Natural killer cell (primary cell): ENCODE results near the gene HES1. TPM values are rescaled to one million over a fixed set of nuclear protein-coding genes. Genes with fewer than 3 reads are reported as not detected.

Experiments
- ATAC-seq, 3 donors: fragments of 150-1000 bp in 2 of 3; fragments of 200-7000 bp in 1 of 3; cut with Tn5 transposase; 1 replicate in 1 of 3; 2 replicates in 2 of 3; pipeline ENCODE4 v1.10.0; 2021; ENCODE audit warnings: mild to moderate bottlenecking in 2 of 3, moderate library complexity in 2 of 3
- DNase-seq, 2 donors: peaks; one replicate each; pipeline versions ENCODE4 v3.0.0 to v3.0.0-alpha.2; 2013 to 2021; ENCODE audit warnings: mixed read lengths in 1 of 2
- H3K27ac ChIP-seq: one replicate; pipeline ENCODE4 v1.5.1; 2013; ENCODE audit warnings: mild to moderate bottlenecking, low read length
- H3K27me3 ChIP-seq: one replicate; pipeline ENCODE4 v1.6.1; 2013; ENCODE audit warnings: low read length; ENCODE audit not compliant: control insufficient read depth, insufficient read depth
- H3K36me3 ChIP-seq: one replicate; pipeline ENCODE4 v1.6.1; 2013; ENCODE audit warnings: low read length; ENCODE audit not compliant: control insufficient read depth, insufficient read depth
- H3K4me1 ChIP-seq: one replicate; pipeline ENCODE4 v1.6.1; 2013; ENCODE audit warnings: low read length; ENCODE audit not compliant: control insufficient read depth, insufficient read depth
- H3K4me3 ChIP-seq: one replicate; pipeline ENCODE4 v1.5.1; 2013; ENCODE audit warnings: low read length
- H3K9me3 ChIP-seq: one replicate; pipeline ENCODE4 v1.6.1; 2013; ENCODE audit warnings: low read length; ENCODE audit not compliant: control insufficient read depth, insufficient read depth
- H3K27ac Mint-ChIP-seq, 2 donors: one replicate each; pipeline ENCODE4 v1.8.0; 2022; ENCODE audit warnings: mild to moderate bottlenecking in 2 of 2, mixed read lengths in 2 of 2, moderate library complexity in 1 of 2
- H3K27me3 Mint-ChIP-seq, 2 donors: one replicate each; pipeline ENCODE4 v1.8.0; 2022; ENCODE audit warnings: low read depth in 2 of 2, mixed read lengths in 2 of 2
- H3K36me3 Mint-ChIP-seq: one replicate; pipeline ENCODE4 v1.8.0; 2022; ENCODE audit warnings: mixed read lengths
- H3K4me1 Mint-ChIP-seq, 2 donors: one replicate each; pipeline ENCODE4 v1.8.0; 2022; ENCODE audit warnings: mixed read lengths in 2 of 2
- H3K4me3 Mint-ChIP-seq: one replicate; pipeline ENCODE4 v1.8.0; 2022; ENCODE audit warnings: mild to moderate bottlenecking, moderate library complexity, mixed read lengths
- H3K9me3 Mint-ChIP-seq, 2 donors: one replicate each; pipeline ENCODE4 v1.8.0; 2022; ENCODE audit warnings: mixed read lengths in 2 of 2
- WGBS: methylation state at CpG from one replicate; pipeline ENCODE4 v1.1.7; 2013; ENCODE audit warnings: missing lambda C conversion rate; ENCODE audit not compliant: insufficient coverage; 5-methylcytosine and 5-hydroxymethylcytosine counted together
- intact Hi-C: fragments of 100-400 bp; cut with micrococcal nuclease; formaldehyde crosslinking; loops from one replicate; pipeline ENCODE4 v1.14.2; 2022
- total RNA-seq, 4 donors: library from RNA; stranded (reverse); fragments of 120-200 nt in 1 of 4; gene quantifications; one replicate each; pipeline versions ENCODE4 v1.2.3 to v1.2.4, GENCODE V29; 2013 to 2022
- TF ChIP-seq, protein P1 (sequence below): fragments of 200-600 bp; IDR thresholded peaks from one replicate; pipeline ENCODE4 v1.8.0; 2022; ENCODE audit warnings: antibody characterized with exemption

HES1 gene
- total RNA-seq, 3 donors from 2014 or later (not counting 1 experiment from before 2014, with no cell fraction given) = 1.5 to 4.4 (median 2.2) TPM

DNA sequence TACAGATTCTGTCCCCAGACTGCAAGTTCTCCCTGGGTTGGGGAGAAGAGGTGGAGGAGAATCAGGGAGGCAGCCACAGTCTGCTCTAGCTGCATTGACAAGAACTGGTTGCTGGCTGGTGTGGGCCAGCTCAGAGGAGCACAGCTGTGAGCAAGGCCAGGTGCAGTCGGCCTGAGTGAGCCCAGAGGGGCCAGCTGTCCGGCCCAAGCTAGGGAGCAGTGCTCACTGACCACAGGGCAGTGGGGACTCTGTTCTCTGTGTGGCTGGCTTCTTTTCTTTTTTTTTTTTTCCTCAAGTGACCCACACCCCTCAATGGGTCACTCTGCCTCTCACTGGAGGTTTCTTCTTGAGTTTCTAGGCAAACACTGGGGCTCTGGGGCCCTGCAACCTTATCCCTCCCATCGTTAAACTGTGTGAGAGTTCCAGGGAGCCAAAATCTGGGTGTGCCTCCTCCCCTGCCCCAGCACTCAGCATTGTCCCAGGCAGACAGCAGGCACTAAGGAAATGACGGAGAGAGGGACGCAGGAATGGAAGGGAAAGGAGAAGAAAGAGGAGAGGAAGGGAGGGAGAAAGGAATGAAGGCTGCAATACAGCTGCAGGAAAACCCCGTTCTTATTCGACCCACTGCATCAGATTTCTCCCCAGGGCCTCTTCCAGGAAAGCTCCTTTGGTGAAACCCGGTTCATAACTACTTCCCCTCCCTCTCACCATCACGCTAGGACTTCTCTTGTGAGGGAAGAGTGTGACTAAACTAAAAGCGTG is 37.7 kb upstream of the HES1 start:
- Histone ChIP-seq H3K27ac (no peak overlapping the region), H3K9me3 (no peaks in the 10 kb centered on the region), H3K4me3 (no peak overlapping the region), H3K27me3 (no peaks in the 10 kb centered on the region), H3K4me1 (peaks cover 9% of the 10 kb centered on the region), H3K36me3 (no peaks in the 10 kb centered on the region)
- Mint-ChIP-seq H3K9me3 (no peaks in the 10 kb centered on the region), H3K27me3 (peaks cover 10 to 39% of the 10 kb centered on the region in 2 donors), H3K4me1 (no peaks in the 10 kb centered on the region), H3K36me3 (no peaks in the 10 kb centered on the region), H3K27ac (no peak overlapping the region), H3K4me3 (no peak overlapping the region)
- TF ChIP-seq, protein P1, sequence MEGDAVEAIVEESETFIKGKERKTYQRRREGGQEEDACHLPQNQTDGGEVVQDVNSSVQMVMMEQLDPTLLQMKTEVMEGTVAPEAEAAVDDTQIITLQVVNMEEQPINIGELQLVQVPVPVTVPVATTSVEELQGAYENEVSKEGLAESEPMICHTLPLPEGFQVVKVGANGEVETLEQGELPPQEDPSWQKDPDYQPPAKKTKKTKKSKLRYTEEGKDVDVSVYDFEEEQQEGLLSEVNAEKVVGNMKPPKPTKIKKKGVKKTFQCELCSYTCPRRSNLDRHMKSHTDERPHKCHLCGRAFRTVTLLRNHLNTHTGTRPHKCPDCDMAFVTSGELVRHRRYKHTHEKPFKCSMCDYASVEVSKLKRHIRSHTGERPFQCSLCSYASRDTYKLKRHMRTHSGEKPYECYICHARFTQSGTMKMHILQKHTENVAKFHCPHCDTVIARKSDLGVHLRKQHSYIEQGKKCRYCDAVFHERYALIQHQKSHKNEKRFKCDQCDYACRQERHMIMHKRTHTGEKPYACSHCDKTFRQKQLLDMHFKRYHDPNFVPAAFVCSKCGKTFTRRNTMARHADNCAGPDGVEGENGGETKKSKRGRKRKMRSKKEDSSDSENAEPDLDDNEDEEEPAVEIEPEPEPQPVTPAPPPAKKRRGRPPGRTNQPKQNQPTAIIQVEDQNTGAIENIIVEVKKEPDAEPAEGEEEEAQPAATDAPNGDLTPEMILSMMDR = no peak
- intact Hi-C loops = no loop called here
- no peak for DNase-seq
- no peak for ATAC-seq
- WGBS = 56% methylated on average over 8 of the region's 10 CpGs

- Histone ChIP-seq H3K9me3 (no peaks in the 10 kb centered on the region), H3K4me1 (peaks cover 13% of the 10 kb centered on the region), H3K4me3 (no peak overlapping the region), H3K27me3 (no peaks in the 10 kb centered on the region), H3K36me3 (no peaks in the 10 kb centered on the region), H3K27ac (no peak overlapping the region)
- ATAC-seq (no peak), DNase-seq (no peak)
- Mint-ChIP-seq H3K9me3 (no peaks in the 10 kb centered on the region), H3K4me1 (no peaks in the 10 kb centered on the region), H3K27me3 (peaks cover 13 to 41% of the 10 kb centered on the region in 2 donors), H3K27ac (no peak overlapping the region), H3K36me3 (no peaks in the 10 kb centered on the region), H3K4me3 (no peak overlapping the region)
- intact Hi-C loops = no loop called here
- 76% methylated on average over 4 of the region's 4 CpGs for WGBS
- TF ChIP-seq, protein P1 = no peak
Measured at GRCh38 chr3:194098843-194099183, 37.1 kb upstream of the HES1 start.

GRCh38 chr3:194099215-194099614 is 36.7 kb upstream of the HES1 start:
- no peak overlapping the region for H3K27ac Mint-ChIP-seq
- H3K27ac ChIP-seq = no peak overlapping the region
- no peak overlapping the region for H3K4me3 Mint-ChIP-seq
- H3K9me3 ChIP-seq = no peaks in the 10 kb centered on the region
- H3K4me1 Mint-ChIP-seq = no peaks in the 10 kb centered on the region
- ATAC-seq (no peak), DNase-seq (no peak)
- H3K9me3 Mint-ChIP-seq = no peaks in the 10 kb centered on the region
- peaks cover 15 to 43% of the 10 kb centered on the region in 2 donors for H3K27me3 Mint-ChIP-seq
- intact Hi-C loops = no loop called here
- H3K36me3 Mint-ChIP-seq = no peaks in the 10 kb centered on the region
- H3K27me3 ChIP-seq = no peaks in the 10 kb centered on the region
- H3K4me1 ChIP-seq = peaks cover 14% of the 10 kb centered on the region
- H3K4me3 ChIP-seq = no peak overlapping the region
- TF ChIP-seq, protein P1 = no peak
- no peaks in the 10 kb centered on the region for H3K36me3 ChIP-seq
- 65% methylated on average over 9 of the region's 10 CpGs for WGBS
